ENCODE results near the gene ABLIM1.

Gene ABLIM1

DNA sequence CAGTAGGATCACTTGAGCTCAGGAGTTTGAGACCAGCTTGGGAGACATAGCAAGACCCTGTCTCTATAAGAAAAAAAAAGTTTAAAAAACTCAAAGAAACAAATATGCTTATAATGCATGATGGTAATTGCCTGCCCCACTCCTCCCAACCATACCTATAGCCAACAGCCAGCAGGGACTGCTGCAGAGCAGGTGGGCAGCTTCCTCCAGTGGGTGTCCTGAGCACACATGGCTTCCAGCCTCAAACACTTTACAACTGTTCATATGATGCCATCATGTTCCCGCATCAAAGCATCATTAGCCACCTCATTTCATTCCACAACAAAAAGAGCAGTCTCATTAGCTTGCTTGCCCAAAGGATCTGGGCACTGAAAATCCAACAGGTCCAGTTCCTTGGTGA lies 42.0 kb downstream of the ABLIM1 start:
- Histone ChIP-seq H3K4me1 (ENCODE audit: low read length) (peaks cover 16% of the 10 kb centered on the region), H3K9me2 (replicated peaks; ENCODE audit: insufficient read depth, low read length) (no peaks in the 10 kb centered on the region), H3K79me2 (ENCODE audit: low read length) (no peaks in the 10 kb centered on the region), H3K4me3 (ENCODE audit: low read length) (no peak overlapping the region), H3K36me3 (replicated peaks; ENCODE audit: insufficient read depth, low read length) (no peaks in the 10 kb centered on the region), H3F3A (ENCODE audit: insufficient read depth, low read length) (0 out of 2 replicates have a peak, but pooled peaks cover 3% of the 10 kb centered on the region), H3K9ac (ENCODE audit: low read length) (no peak overlapping the region), H3K27me3 (replicated peaks; ENCODE audit: insufficient read depth, low read length) (no peaks in the 10 kb centered on the region), H3K27ac (ENCODE audit: low read length) (no peak overlapping the region), H3K9me3 (replicated peaks; ENCODE audit: insufficient read depth, low read length) (no peaks in the 10 kb centered on the region), H3K4me2 (ENCODE audit: low read depth, low read length) (peak overlapping the region; percentile 40; the same call in 1 of the 2 replicates), H4K20me1 (ENCODE audit: insufficient read depth, low read length) (no peaks in the 10 kb centered on the region), H2AFZ (ENCODE audit: low read length) (no peak overlapping the region)
- TF ChIP-seq EZH2 (optimal IDR thresholded peaks at IDR 0.05; ENCODE audit: low read depth, low read length) (no peak), CTCF (IDR thresholded peaks at IDR 0.05; ENCODE audit: low read length) (no peak), EZH2phosphoT487 (IDR thresholded peaks at IDR 0.05; ENCODE audit: low read length) (no peak)
- DNase-seq, result no peak

DNA sequence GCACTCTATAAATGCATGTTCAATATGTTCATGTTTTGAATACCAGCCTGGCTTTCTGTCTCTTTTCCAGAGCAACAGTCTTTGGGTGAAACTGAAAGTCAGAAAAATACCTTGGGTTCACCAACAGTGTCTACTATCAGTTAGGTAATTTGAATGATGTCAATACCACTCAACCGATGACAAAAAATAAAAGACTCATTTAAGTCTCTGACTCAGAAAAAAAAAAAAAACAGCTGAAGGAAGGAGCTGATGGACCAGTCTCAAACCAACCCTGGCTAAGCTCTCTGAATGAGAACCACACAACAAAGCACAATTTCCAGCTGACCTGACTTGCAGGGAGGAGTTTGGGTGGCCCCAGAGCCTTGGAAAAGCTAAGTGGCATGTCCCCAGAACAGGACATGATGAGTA lies 42.5 kb downstream of the ABLIM1 start:
- no peak overlapping the region for H3K4me3 ChIP-seq (ENCODE audit: low read length)
- H3K9me2 ChIP-seq (replicated peaks; ENCODE audit: insufficient read depth, low read length), result no peaks in the 10 kb centered on the region
- H3K4me2 ChIP-seq (ENCODE audit: low read depth, low read length), result peak overlapping the region; percentile 40
- no peaks in the 10 kb centered on the region for H3K9me3 ChIP-seq (replicated peaks; ENCODE audit: insufficient read depth, low read length)
- H3F3A ChIP-seq (ENCODE audit: insufficient read depth, low read length), result 0 out of 2 replicates have a peak, but pooled peaks cover 3% of the 10 kb centered on the region
- H3K9ac ChIP-seq (ENCODE audit: low read length), result no peak overlapping the region
- H3K36me3 ChIP-seq (replicated peaks; ENCODE audit: insufficient read depth, low read length), result no peaks in the 10 kb centered on the region
- peaks cover 16% of the 10 kb centered on the region for H3K4me1 ChIP-seq (ENCODE audit: low read length)
- DNase-seq, result peak; percentile 88
- H3K79me2 ChIP-seq (ENCODE audit: low read length), result no peaks in the 10 kb centered on the region
- no peak overlapping the region for H2AFZ ChIP-seq (ENCODE audit: low read length)
- H4K20me1 ChIP-seq (ENCODE audit: insufficient read depth, low read length), result no peaks in the 10 kb centered on the region
- H3K27me3 ChIP-seq (replicated peaks; ENCODE audit: insufficient read depth, low read length), result no peaks in the 10 kb centered on the region
- TF ChIP-seq EZH2phosphoT487 (IDR thresholded peaks at IDR 0.05; ENCODE audit: low read length) (no peak), CTCF (IDR thresholded peaks at IDR 0.05; ENCODE audit: low read length) (no peak), EZH2 (optimal IDR thresholded peaks at IDR 0.05; ENCODE audit: low read depth, low read length) (no peak)
- peak overlapping the region; percentile 8; the same call in 1 of the 2 replicates for H3K27ac ChIP-seq (ENCODE audit: low read length)

GRCh38 chr10:114613237-114613979 lies 44.7 kb downstream of the ABLIM1 start:
- no peaks in the 10 kb centered on the region for H3K27me3 ChIP-seq (replicated peaks; ENCODE audit: insufficient read depth, low read length)
- no peak overlapping the region for H3K9ac ChIP-seq (ENCODE audit: low read length)
- H3K36me3 ChIP-seq (replicated peaks; ENCODE audit: insufficient read depth, low read length), result no peaks in the 10 kb centered on the region
- no peaks in the 10 kb centered on the region for H3K9me2 ChIP-seq (replicated peaks; ENCODE audit: insufficient read depth, low read length)
- H4K20me1 ChIP-seq (ENCODE audit: insufficient read depth, low read length), result no peaks in the 10 kb centered on the region
- H2AFZ ChIP-seq (ENCODE audit: low read length), result no peak overlapping the region
- H3K9me3 ChIP-seq (replicated peaks; ENCODE audit: insufficient read depth, low read length), result no peaks in the 10 kb centered on the region
- H3K79me2 ChIP-seq (ENCODE audit: low read length), result no peaks in the 10 kb centered on the region
- TF ChIP-seq EZH2 (optimal IDR thresholded peaks at IDR 0.05; ENCODE audit: low read depth, low read length), result no peak
- no peak for TF ChIP-seq CTCF (IDR thresholded peaks at IDR 0.05; ENCODE audit: low read length)
- no peak for TF ChIP-seq EZH2phosphoT487 (IDR thresholded peaks at IDR 0.05; ENCODE audit: low read length)
- peaks cover 16% of the 10 kb centered on the region for H3K4me1 ChIP-seq (ENCODE audit: low read length)
- no peak for DNase-seq
- H3K27ac ChIP-seq (ENCODE audit: low read length), result no peak overlapping the region
- H3K4me2 ChIP-seq (ENCODE audit: low read depth, low read length), result no peak overlapping the region
- 0 out of 2 replicates have a peak, but pooled peaks cover 3% of the 10 kb centered on the region for H3F3A ChIP-seq (ENCODE audit: insufficient read depth, low read length)
- H3K4me3 ChIP-seq (ENCODE audit: low read length), result no peak overlapping the region

All from MM.1S (cell line).